ENCODE measurements around the gene CABP7.

CABP7 gene

GRCh38 chr22:29722587-29722986 is 2.8 kb downstream of the CABP7 start:
- no peak for DNase-seq (ENCODE audit: low spot score)

GRCh38 chr22:29723766-29724165 is 4.0 kb downstream of the CABP7 start:
- DNase-seq (ENCODE audit: low spot score): no peak

GRCh38 chr22:29724843-29725242 is 5.0 kb downstream of the CABP7 start:
- no peak for DNase-seq (ENCODE audit: low spot score)

GRCh38 chr22:29726106-29726505 is 6.3 kb downstream of the CABP7 start:
- no peak for DNase-seq (ENCODE audit: low spot score)

- no peak for DNase-seq (ENCODE audit: low spot score)
Observed at GRCh38 chr22:29726512-29727130, 6.8 kb downstream of the CABP7 start.

GRCh38 chr22:29727131-29727523 is 7.3 kb downstream of the CABP7 start:
- no peak for DNase-seq (ENCODE audit: low spot score)

- no peak for DNase-seq (ENCODE audit: low spot score)
Observed at GRCh38 chr22:29729161-29729560, 9.4 kb downstream of the CABP7 start.

- no peak for DNase-seq (ENCODE audit: low spot score)
Observed at GRCh38 chr22:29731058-29731850, 11.5 kb downstream of the CABP7 start.

- DNase-seq (ENCODE audit: low spot score): no peak
Observed at GRCh38 chr22:29732883-29733282, 13.1 kb downstream of the CABP7 start.

- DNase-seq (ENCODE audit: low spot score): no peak
Observed at GRCh38 chr22:29733362-29734201, 13.8 kb downstream of the CABP7 start.

GRCh38 chr22:29734406-29734805 is 14.6 kb downstream of the CABP7 start:
- no peak for DNase-seq (ENCODE audit: low spot score)

GRCh38 chr22:29734838-29735237 is 15.0 kb downstream of the CABP7 start:
- DNase-seq (ENCODE audit: low spot score): no peak

- no peak for DNase-seq (ENCODE audit: low spot score)
Observed at GRCh38 chr22:29735416-29735815, 15.6 kb downstream of the CABP7 start.

- no peak for DNase-seq (ENCODE audit: low spot score)
Observed at GRCh38 chr22:29737251-29738117, 17.7 kb downstream of the CABP7 start.

GRCh38 chr22:29738118-29738815 is 18.5 kb downstream of the CABP7 start:
- DNase-seq (ENCODE audit: low spot score): no peak

- no peak for DNase-seq (ENCODE audit: low spot score)
Observed at GRCh38 chr22:29739346-29739875, 19.6 kb downstream of the CABP7 start.

- DNase-seq (ENCODE audit: low spot score): no peak
Observed at GRCh38 chr22:29740216-29740615, 20.4 kb downstream of the CABP7 start.

- DNase-seq (ENCODE audit: low spot score): no peak
Observed at GRCh38 chr22:29741926-29742325, 22.1 kb downstream of the CABP7 start.

- DNase-seq (ENCODE audit: low spot score): no peak
Observed at GRCh38 chr22:29742326-29742725, 22.5 kb downstream of the CABP7 start.

GRCh38 chr22:29744902-29745301 is 25.1 kb downstream of the CABP7 start:
- no peak for DNase-seq (ENCODE audit: low spot score)

GRCh38 chr22:29747832-29748231 is 28.0 kb downstream of the CABP7 start:
- no peak for DNase-seq (ENCODE audit: low spot score)
